ENCODE results near the gene VWCE. TPM values are rescaled to one million over a fixed set of nuclear protein-coding genes. Genes with fewer than 3 reads are reported as not detected.
"Not testable (repeated sequence)": the region's sequence is repeated elsewhere in the genome, so short reads cannot be mapped to it uniquely, and the experiment has no call there.

VWCE gene
- total RNA-seq, 1 donor from 2014 or later = 0.52 TPM

DNA sequence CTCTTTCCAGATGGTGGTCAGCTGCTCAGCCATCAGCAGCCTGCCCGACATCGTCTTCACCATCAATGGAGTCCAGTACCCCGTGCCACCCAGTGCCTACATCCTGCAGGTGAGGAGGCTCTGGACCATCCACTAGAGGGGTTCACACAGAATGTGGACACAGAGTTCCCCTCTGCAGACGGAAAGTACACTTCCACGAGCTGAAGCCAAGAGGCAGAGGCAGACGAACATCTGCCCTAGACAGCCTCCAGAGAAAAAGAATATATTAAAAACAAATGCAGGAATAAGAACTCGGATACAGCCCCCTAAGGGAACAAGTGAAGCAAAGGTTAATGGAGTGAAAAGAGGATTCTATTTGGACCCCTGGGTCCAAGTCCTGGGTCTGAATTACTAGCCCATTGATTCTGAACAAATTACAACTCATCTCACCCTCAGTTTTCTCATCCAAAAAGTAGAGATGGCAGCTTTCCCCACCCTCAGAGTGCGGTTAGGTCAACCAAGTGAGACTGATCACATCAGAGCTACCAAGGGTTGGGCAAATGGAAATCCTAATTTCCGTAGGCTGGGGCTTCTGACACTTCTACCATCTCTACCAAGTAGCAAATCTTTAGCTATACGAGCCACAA lies 83.7 kb downstream of the VWCE start:
- not testable (repeated sequence) for ATAC-seq

DNA sequence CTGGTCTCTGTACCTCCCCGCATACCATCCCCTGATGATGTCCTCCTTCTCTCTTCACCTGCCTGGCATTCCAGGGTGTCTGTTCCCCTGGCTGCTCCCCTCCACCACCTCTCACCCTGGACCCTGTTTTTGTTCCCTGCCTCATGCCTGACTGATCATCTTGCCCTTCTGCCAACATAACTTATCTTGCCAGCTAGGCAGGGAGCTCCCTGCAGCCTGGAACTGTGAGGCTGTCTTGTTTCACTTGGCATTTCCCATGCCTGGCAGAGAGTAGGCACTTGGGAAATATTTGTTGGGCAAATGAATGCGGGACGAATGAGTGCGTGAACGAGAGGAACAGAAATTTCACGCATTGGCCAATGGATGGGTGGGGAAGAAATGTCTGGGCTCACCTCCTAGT lies 84.5 kb downstream of the VWCE start:
- not testable (repeated sequence) for ATAC-seq

Other genes with a start within 250 kb of the VWCE start
- 0.48 TPM for gene CD5, start 192.8 kb downstream of the VWCE start, total RNA-seq
- gene VPS37C, start 133.9 kb downstream of the VWCE start, total RNA-seq = 13.4 TPM
- not detected for gene PGA3, start 91.8 kb downstream of the VWCE start, total RNA-seq
- gene PGA4, start 73.0 kb downstream of the VWCE start, total RNA-seq = not detected
- not detected for gene PGA5, start 54.1 kb downstream of the VWCE start, total RNA-seq
- 130 TPM for gene DDB1, start 37.8 kb upstream of the VWCE start, total RNA-seq
- gene TKFC, start 37.9 kb upstream of the VWCE start, total RNA-seq = 46.0 TPM
- gene CYB561A3, start 66.6 kb upstream of the VWCE start, total RNA-seq = 27.7 TPM
- gene TMEM138, start 67.1 kb upstream of the VWCE start, total RNA-seq = 23.1 TPM
- 7.3 TPM for gene TMEM216, start 97.3 kb upstream of the VWCE start, total RNA-seq
- gene CPSF7, start 134.7 kb upstream of the VWCE start, total RNA-seq = 44.8 TPM
- 24.7 TPM for gene SDHAF2, start 134.8 kb upstream of the VWCE start, total RNA-seq
- 0.12 TPM for gene LRRC10B, start 213.4 kb upstream of the VWCE start, total RNA-seq

Data from esophagus mucosa (tissue), 1 donor.